ENCODE results near the gene MFAP5. TPM values are rescaled to one million over a fixed set of nuclear protein-coding genes. Genes with fewer than 3 reads are reported as not detected.
A peak's percentile ranks its signal among the peaks of the same experiment; 100 is the strongest.

MFAP5 gene
- polyA plus RNA-seq (295 to 394 TPM (median 317 TPM) in 3 replicates), polyA minus RNA-seq (158 to 254 TPM (median 197 TPM) in 3 replicates)
- 33.5 TPM for polyA plus RNA-seq (2011; ENCODE audit: low read depth)
- polyA plus RNA-seq (2011; cell fraction: cytosol; rRNA removed), result 174 and 334 TPM in 2 replicates
- polyA plus RNA-seq (2011; cell fraction: nucleus; rRNA removed), result 541 and 570 TPM in 2 replicates
- 84.4 and 142 TPM in 2 replicates for polyA plus RNA-seq (2012; ENCODE audit: low replicate concordance)
- 115 TPM for polyA minus RNA-seq (2011; cell fraction: cytosol; rRNA and poly(A)+ RNA removed)
- polyA minus RNA-seq (2011; cell fraction: nucleus; rRNA and poly(A)+ RNA removed), result 126 and 277 TPM in 2 replicates

DNA sequence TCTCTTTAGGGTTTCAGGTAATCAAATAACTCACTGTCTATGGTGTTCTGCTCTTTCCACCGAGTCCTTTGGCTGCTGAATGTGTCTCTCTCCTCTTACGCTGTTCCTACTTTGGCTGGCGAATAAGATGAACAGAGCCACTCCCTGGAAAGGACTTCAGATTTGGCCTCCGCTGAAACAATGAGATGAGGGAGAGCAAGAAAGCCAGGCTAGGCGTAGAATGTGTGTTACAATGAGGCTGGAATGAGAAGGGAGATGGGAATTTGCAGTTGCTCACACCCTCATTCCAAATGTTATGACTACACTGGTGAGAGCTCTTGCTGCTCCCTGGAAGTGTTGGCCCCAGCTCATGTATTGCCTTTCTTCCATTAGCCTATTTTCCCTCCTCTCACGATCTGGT is at the start of gene MFAP5:
Gene MFAP5 (minus strand): TSS at position 234 of the 400 bp plus-strand sequence. CDS start 722 bp downstream, outside the sequence.
- DNase-seq (ENCODE audit: low read depth, low spot score), result no peak
- peak within 1 kb of the TSS; percentile 75 for H3K27ac ChIP-seq (ENCODE audit: control insufficient read depth, insufficient read depth, low read length)
- no peaks in the 10 kb centered on the region for H4K20me1 ChIP-seq (ENCODE audit: control insufficient read depth, extremely low read depth, insufficient read depth, low read length)
- H3K9ac ChIP-seq (ENCODE audit: control insufficient read depth, extremely low read depth, insufficient read depth, low read length), result peak within 1 kb of the TSS; percentile 66
- H3K9me3 ChIP-seq (ENCODE audit: control insufficient read depth, low read depth, low read length), result no peaks in the 10 kb centered on the region
- peaks cover 42% of the 10 kb centered on the region for H3K4me1 ChIP-seq (ENCODE audit: control insufficient read depth, extremely low read depth, insufficient read depth, low read length)
- peak within 1 kb of the TSS; percentile 28 for H2AFZ ChIP-seq (ENCODE audit: control insufficient read depth, low read length)
- dilution Hi-C loops (cut with MboI; ENCODE audit: extremely low pct_ligation_motif_present, low sequenced_read_pairs), result no loop called here
- no peaks in the 10 kb centered on the region for H3K9me1 ChIP-seq (ENCODE audit: control insufficient read depth, extremely low read depth, insufficient read depth, low read length)
- peak within 1 kb of the TSS; percentile 79 for H3K4me2 ChIP-seq (ENCODE audit: control insufficient read depth, extremely low read depth, insufficient read depth, low read depth, low read length)
- no peaks in the 10 kb centered on the region for H3K36me3 ChIP-seq (ENCODE audit: control insufficient read depth in 2 of 2, extremely low read depth in 1 of 2, insufficient read depth in 2 of 2, low read length in 2 of 2)
- H3K79me2 ChIP-seq (ENCODE audit: control insufficient read depth, insufficient read depth, low read length), result peaks cover 11% of the 10 kb centered on the region
- peak within 1 kb of the TSS; percentile 50 to 84 (median 59) for H3K4me3 ChIP-seq (ENCODE audit: control insufficient read depth in 2 of 3, extremely low read depth in 1 of 3, insufficient read depth in 2 of 3, low read depth in 1 of 3, low read length in 3 of 3)
- H3K27me3 ChIP-seq (ENCODE audit: control insufficient read depth, extremely low read depth, insufficient read depth, low read length), result no peaks in the 10 kb centered on the region
- FAIRE-seq, result peak; percentile 95
- no peak for TF ChIP-seq CTCF (optimal IDR thresholded peaks at IDR 0.05 in 1 of 3, IDR thresholded peaks at IDR 0.05 in 1 of 3, conservative IDR thresholded peaks at IDR 0.05 in 1 of 3; ENCODE audit: extremely low read depth in 1 of 3, insufficient read depth in 2 of 3, low read length in 3 of 3)
- no peak for TF ChIP-seq EZH2 (IDR thresholded peaks at IDR 0.05; ENCODE audit: low read length)

DNA sequence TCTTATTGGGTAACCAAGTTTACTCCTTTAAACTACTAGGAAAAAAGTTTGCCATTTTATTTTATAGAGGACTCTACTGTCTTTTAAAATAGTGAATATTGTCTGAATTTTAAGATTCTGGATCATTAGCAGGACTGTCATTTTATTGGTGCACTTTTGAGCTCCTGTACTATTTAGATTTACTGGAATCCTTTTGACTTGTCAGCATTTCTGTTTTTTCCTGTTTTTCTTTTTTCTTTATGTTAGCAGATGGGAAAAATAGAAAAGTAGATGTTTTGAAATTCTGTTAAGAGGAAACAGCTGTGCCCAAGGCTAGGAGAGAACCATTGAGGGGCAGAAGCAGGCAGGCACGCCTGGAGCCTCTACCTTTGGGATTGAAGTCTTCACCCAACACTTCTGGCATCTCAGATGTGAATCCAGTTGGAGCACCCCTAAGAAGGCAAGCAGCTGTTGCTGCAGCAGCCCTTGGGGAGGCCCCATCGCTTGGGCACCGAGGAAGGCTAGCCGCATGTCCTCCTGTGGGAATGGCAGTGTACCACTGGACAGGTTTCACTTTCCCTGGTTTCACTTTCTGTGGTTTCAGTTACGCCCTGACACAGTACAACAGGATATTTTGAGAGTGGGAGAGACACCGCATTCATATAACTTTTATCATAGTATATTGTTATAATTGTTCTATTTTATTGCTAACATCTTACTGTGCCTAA is 46.7 kb upstream of the MFAP5 start:
- no peak for TF ChIP-seq EZH2 (IDR thresholded peaks at IDR 0.05; ENCODE audit: low read length)
- no peak for TF ChIP-seq CTCF (optimal IDR thresholded peaks at IDR 0.05 in 1 of 3, IDR thresholded peaks at IDR 0.05 in 1 of 3, conservative IDR thresholded peaks at IDR 0.05 in 1 of 3; ENCODE audit: extremely low read depth in 1 of 3, insufficient read depth in 2 of 3, low read length in 3 of 3)
- Histone ChIP-seq H3K4me2 (ENCODE audit: control insufficient read depth, extremely low read depth, insufficient read depth, low read depth, low read length) (no peak overlapping the region), H3K27ac (ENCODE audit: control insufficient read depth, insufficient read depth, low read length) (no peak overlapping the region), H4K20me1 (ENCODE audit: control insufficient read depth, extremely low read depth, insufficient read depth, low read length) (no peaks in the 10 kb centered on the region), H3K9me3 (ENCODE audit: control insufficient read depth, low read depth, low read length) (no peaks in the 10 kb centered on the region), H3K36me3 (ENCODE audit: control insufficient read depth in 2 of 2, extremely low read depth in 1 of 2, insufficient read depth in 2 of 2, low read length in 2 of 2) (peaks cover 5 to 8% of the 10 kb centered on the region in 2 experiments), H3K9ac (ENCODE audit: control insufficient read depth, extremely low read depth, insufficient read depth, low read length) (no peak overlapping the region), H3K79me2 (ENCODE audit: control insufficient read depth, insufficient read depth, low read length) (peaks cover 71% of the 10 kb centered on the region), H3K27me3 (ENCODE audit: control insufficient read depth, extremely low read depth, insufficient read depth, low read length) (no peaks in the 10 kb centered on the region), H2AFZ (ENCODE audit: control insufficient read depth, low read length) (no peak overlapping the region), H3K4me1 (ENCODE audit: control insufficient read depth, extremely low read depth, insufficient read depth, low read length) (no peaks in the 10 kb centered on the region), H3K9me1 (ENCODE audit: control insufficient read depth, extremely low read depth, insufficient read depth, low read length) (no peaks in the 10 kb centered on the region), H3K4me3 (ENCODE audit: control insufficient read depth in 2 of 3, extremely low read depth in 1 of 3, insufficient read depth in 2 of 3, low read depth in 1 of 3, low read length in 3 of 3) (no peak overlapping the region)
- no peak for FAIRE-seq
- dilution Hi-C loops (cut with MboI; ENCODE audit: extremely low pct_ligation_motif_present, low sequenced_read_pairs), result no loop called here
- no peak for DNase-seq (ENCODE audit: low read depth, low spot score)

All from keratinocyte (primary cell).